Activated CD4-positive, alpha-beta T cell treated with anti-CD3 and anti-CD28 coated beads for 36 hours (primary cell): ENCODE results near the gene DCTN2. TPM values are rescaled to one million over a fixed set of nuclear protein-coding genes. Genes with fewer than 3 reads are reported as not detected.

ENCODE experiments used
- ATAC-seq: fragments of 200-7000 bp; cut with Tn5 transposase; one replicate; pipeline ENCODE4 v1.10.0; 2021; ENCODE audit warnings: mild to moderate bottlenecking, moderate library complexity
- CTCF ChIA-PET: fragments of 350-600 bp; sonication (Branson Sonifier 250); formaldehyde crosslinking; loops from one replicate; lab custom pipeline; 2021; ENCODE audit warnings: antibody characterized with exemption; lab: Charles Lee
- POLR2A ChIA-PET: fragments of 350-600 bp; sonication (Branson Sonifier 250); formaldehyde crosslinking; loops from one replicate; lab custom pipeline; 2021; ENCODE audit warnings: antibody characterized with exemption, inconsistent platforms; lab: Charles Lee
- DNase-seq: peaks from one replicate; pipeline ENCODE4 v3.0.0-alpha.2; 2020
- H3K27ac Mint-ChIP-seq: one replicate; pipeline ENCODE4 v1.8.0; 2021; ENCODE audit warnings: mixed read lengths
- H3K27me3 Mint-ChIP-seq: one replicate; pipeline ENCODE4 v1.8.0; 2021; ENCODE audit warnings: mixed read lengths
- H3K36me3 Mint-ChIP-seq: one replicate; pipeline ENCODE4 v1.8.0; 2021; ENCODE audit warnings: low read depth, mixed read lengths
- H3K4me1 Mint-ChIP-seq: one replicate; pipeline ENCODE4 v1.8.0; 2021; ENCODE audit warnings: mixed read lengths
- H3K4me3 Mint-ChIP-seq: one replicate; pipeline ENCODE4 v1.8.0; 2021; ENCODE audit warnings: mild to moderate bottlenecking, moderate library complexity, mixed read lengths
- H3K9me3 Mint-ChIP-seq: one replicate; pipeline ENCODE4 v1.8.0; 2021; ENCODE audit warnings: low read depth, mixed read lengths
- intact Hi-C, 2 experiments: fragments of 100-400 bp; cut with DNase I in 1 of 2; cut with micrococcal nuclease in 1 of 2; formaldehyde crosslinking; loops; one replicate each; pipeline versions ENCODE4 v1.14.2 to v1.15.1; 2022 to 2024; cut with DNase I, micrococcal nuclease
- total RNA-seq, 2 experiments: library from RNA; stranded (reverse); gene quantifications; one replicate each; pipeline ENCODE4 v1.2.3, GENCODE V29; 2021

DCTN2 gene
- total RNA-seq, 2 experiments from 2014 or later = 69.7 to 81.2 TPM

- CTCF ChIA-PET = interaction anchor here (0.5 to 5.6 kb wide), 15 partner anchors 9 to 1939 kb away, joined by 3 to 76 read pairs (median 4); partner anchors contain the start of genes ARHGEF25 and DCTN2
- Mint-ChIP-seq H3K27ac (no peak overlapping the region), H3K9me3 (no peaks in the 10 kb centered on the region), H3K4me3 (no peak overlapping the region), H3K36me3 (no peaks in the 10 kb centered on the region), H3K27me3 (peaks cover 5% of the 10 kb centered on the region), H3K4me1 (no peaks in the 10 kb centered on the region)
- ATAC-seq (no peak), DNase-seq (no peak)
- intact Hi-C loops = no loop called here
- POLR2A ChIA-PET = interaction anchor here (0.5 to 0.6 kb wide), 2 partner anchors 23 to 289 kb away, joined by 4 to 5 read pairs; no protein-coding TSS in a partner anchor
These were observed 38.2 kb upstream of the DCTN2 start for GRCh38 chr12:57585156-57585555.

DNA sequence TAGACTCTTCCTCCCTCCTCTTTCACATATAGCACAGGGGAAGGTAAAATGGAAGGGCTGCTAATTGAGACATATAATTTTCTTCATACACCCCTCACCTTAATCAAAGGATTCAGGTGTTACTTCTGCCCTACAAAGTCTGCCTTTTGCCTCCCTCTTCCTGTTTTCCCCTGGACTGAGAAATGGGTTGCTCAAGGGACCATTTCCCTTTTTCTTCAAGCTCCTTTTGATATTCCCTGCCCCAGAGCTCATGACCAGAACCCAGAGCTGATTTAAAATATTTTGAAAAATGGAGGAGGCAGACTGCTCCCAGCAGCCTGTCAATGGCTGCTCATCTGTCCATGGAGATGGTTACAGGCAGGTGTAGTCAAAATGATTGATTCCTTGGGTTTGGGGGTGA lies 37.7 kb upstream of the DCTN2 start:
- Mint-ChIP-seq H3K9me3 (no peaks in the 10 kb centered on the region), H3K27me3 (peaks cover 5% of the 10 kb centered on the region), H3K4me3 (no peak overlapping the region), H3K27ac (no peak overlapping the region), H3K4me1 (no peaks in the 10 kb centered on the region), H3K36me3 (no peaks in the 10 kb centered on the region)
- ChIA-PET POLR2A (no interaction called here), CTCF (interaction anchor here (0.5 to 5.6 kb wide), 18 partner anchors 8 to 1939 kb away, joined by 3 to 76 read pairs (median 6); partner anchors contain the start of genes ARHGEF25, DCTN2 and OS9)
- DNase-seq = no peak
- no peak for ATAC-seq
- intact Hi-C loops = no loop called here

DNA sequence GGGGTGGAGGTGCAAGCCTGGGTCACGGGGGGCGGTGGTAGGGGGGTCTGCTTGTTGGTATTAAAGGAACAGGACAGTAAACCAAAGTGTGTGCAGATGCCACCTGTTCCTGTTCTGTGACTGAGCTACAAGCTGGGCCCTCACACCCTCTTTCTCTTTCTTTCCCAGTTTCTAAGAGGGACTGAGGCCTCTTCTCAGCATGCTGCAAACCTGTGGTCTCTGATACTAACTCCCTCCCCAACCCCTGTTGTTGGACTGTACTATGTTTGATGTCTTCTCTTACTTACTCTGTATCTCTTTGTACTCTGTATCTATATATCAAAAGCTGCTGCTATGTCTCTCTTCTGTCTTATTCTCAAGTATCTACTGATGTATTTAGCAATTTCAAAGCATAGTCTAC lies 37.1 kb upstream of the DCTN2 start:
- H3K4me3 Mint-ChIP-seq = no peak overlapping the region
- CTCF ChIA-PET = interaction anchor here (0.5 to 5.6 kb wide), 26 partner anchors 9 to 300 kb away, joined by 3 to 76 read pairs (median 6); partner anchors contain the start of genes DCTN2 and OS9
- no peaks in the 10 kb centered on the region for H3K4me1 Mint-ChIP-seq
- H3K27me3 Mint-ChIP-seq = peaks cover 5% of the 10 kb centered on the region
- POLR2A ChIA-PET = no interaction called here
- H3K9me3 Mint-ChIP-seq = no peaks in the 10 kb centered on the region
- ATAC-seq (no peak), DNase-seq (no peak)
- H3K36me3 Mint-ChIP-seq = no peaks in the 10 kb centered on the region
- intact Hi-C loops = no loop called here
- H3K27ac Mint-ChIP-seq = no peak overlapping the region

DNA sequence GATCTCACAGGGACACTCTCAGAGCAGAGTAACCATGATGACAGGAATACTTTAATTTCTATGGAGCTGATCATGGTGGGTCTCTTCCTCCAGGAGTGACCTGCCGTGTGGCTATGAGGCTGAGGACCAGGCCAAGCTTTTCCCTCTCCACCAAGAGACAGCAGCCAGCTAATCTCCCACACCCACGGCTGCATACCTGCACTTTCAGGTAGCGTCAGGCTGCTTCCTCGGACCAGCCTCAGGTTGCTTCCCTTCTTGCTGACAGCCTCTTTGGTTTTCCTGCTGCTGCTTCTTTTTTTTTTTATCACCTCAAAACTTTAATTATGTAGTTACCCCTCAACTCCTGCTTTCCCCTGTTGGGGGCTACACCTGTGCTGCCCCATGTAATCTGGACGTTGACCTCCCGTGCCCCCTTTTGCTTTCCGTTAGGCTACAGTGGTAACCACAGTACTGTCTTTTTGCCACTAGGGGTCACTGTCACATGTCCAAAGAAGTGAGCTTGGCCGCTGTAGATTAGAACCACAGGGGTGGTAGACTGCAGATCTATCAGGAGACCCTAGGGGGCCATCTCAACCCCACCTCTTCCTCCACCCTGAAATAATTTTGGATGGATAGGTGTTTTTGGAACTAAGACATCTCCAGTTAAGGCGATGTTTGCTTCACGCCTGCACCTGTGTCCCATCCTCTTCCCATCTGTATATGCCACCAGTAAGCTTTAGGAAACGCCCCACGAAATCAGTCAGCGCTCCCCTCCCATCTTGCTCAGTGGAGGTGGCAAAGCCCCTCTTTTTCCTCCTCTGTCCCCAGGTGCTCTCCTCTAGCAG lies 36.2 kb upstream of the DCTN2 start:
- Mint-ChIP-seq H3K27ac (no peak overlapping the region), H3K4me1 (no peaks in the 10 kb centered on the region), H3K9me3 (no peaks in the 10 kb centered on the region), H3K4me3 (no peak overlapping the region), H3K27me3 (peaks cover 5% of the 10 kb centered on the region), H3K36me3 (no peaks in the 10 kb centered on the region)
- ATAC-seq = peak; percentile 100
- ChIA-PET POLR2A (interaction anchor here (0.8 to 1.0 kb wide), 3 partner anchors 38 to 110 kb away, joined by 3 to 6 read pairs (median 4); no protein-coding TSS in a partner anchor), CTCF (interaction anchor here (0.6 to 5.6 kb wide), 39 partner anchors 9 to 1560 kb away, joined by 3 to 76 read pairs (median 5); partner anchors contain the start of genes DCTN2 and OS9)
- peak; percentile 80 for DNase-seq
- intact Hi-C loops = loop anchor here (1.0 to 2.0 kb wide), 7 partner anchors 38 to 322 kb away; partner anchors contain the start of gene B4GALNT1 (in 1 of the 2)

DNA sequence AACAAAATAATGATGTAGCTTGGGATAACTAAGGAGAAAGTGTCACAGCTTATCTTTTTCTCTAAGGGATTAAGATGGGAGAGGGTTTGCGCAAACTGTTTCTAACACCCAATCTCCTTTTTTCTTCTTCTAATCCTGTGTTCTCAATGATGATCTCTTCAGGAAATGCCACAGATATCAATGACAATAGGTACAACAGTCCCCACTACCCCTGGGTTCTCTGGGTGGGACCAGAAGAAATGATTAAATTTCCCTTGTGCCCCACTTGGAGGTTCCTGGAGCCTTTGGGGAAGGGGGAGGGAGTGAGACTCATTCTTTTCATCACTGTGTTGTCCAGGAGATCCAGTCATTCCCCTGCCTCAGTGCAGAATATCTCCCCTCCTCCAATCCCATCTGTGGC lies 35.4 kb upstream of the DCTN2 start:
- Mint-ChIP-seq H3K4me1 (no peaks in the 10 kb centered on the region), H3K36me3 (no peaks in the 10 kb centered on the region), H3K27ac (no peak overlapping the region), H3K27me3 (peaks cover 5% of the 10 kb centered on the region), H3K9me3 (no peaks in the 10 kb centered on the region), H3K4me3 (no peak overlapping the region)
- ChIA-PET POLR2A (interaction anchor here (0.8 kb wide), 1 partner anchor 84 kb away, joined by 4 read pairs; no protein-coding TSS in a partner anchor), CTCF (interaction anchor here (0.6 to 5.6 kb wide), 22 partner anchors 10 to 551 kb away, joined by 3 to 76 read pairs (median 6); partner anchors contain the start of genes DCTN2 and OS9)
- DNase-seq (no peak), ATAC-seq (no peak)
- intact Hi-C loops = loop anchor here in 1 of 2 experiments (2.0 kb wide), 2 partner anchors 110 to 160 kb away; no protein-coding TSS in a partner anchor

- no peak overlapping the region for H3K4me3 Mint-ChIP-seq
- no peaks in the 10 kb centered on the region for H3K4me1 Mint-ChIP-seq
- ChIA-PET POLR2A (no interaction called here), CTCF (interaction anchor here (0.6 to 5.6 kb wide), 10 partner anchors 11 to 157 kb away, joined by 3 to 76 read pairs (median 4); no protein-coding TSS in a partner anchor)
- H3K27me3 Mint-ChIP-seq = peaks cover 5% of the 10 kb centered on the region
- intact Hi-C loops = loop anchor here in 1 of 2 experiments (2.0 kb wide), 2 partner anchors 111 to 161 kb away; no protein-coding TSS in a partner anchor
- DNase-seq (no peak), ATAC-seq (no peak)
- H3K27ac Mint-ChIP-seq = no peak overlapping the region
- no peaks in the 10 kb centered on the region for H3K9me3 Mint-ChIP-seq
- no peaks in the 10 kb centered on the region for H3K36me3 Mint-ChIP-seq
These were observed 34.8 kb upstream of the DCTN2 start for GRCh38 chr12:57581802-57582201.

GRCh38 chr12:57580466-57580795 lies 33.4 kb upstream of the DCTN2 start:
- H3K36me3 Mint-ChIP-seq = no peaks in the 10 kb centered on the region
- intact Hi-C loops = no loop called here
- no peaks in the 10 kb centered on the region for H3K4me1 Mint-ChIP-seq
- ChIA-PET CTCF (interaction anchor here (0.7 to 5.6 kb wide), 4 partner anchors 42 to 338 kb away, joined by 3 to 76 read pairs (median 4); no protein-coding TSS in a partner anchor), POLR2A (no interaction called here)
- H3K27me3 Mint-ChIP-seq = peaks cover 5% of the 10 kb centered on the region
- ATAC-seq (no peak), DNase-seq (no peak)
- no peak overlapping the region for H3K4me3 Mint-ChIP-seq
- H3K9me3 Mint-ChIP-seq = no peaks in the 10 kb centered on the region
- no peak overlapping the region for H3K27ac Mint-ChIP-seq

DNA sequence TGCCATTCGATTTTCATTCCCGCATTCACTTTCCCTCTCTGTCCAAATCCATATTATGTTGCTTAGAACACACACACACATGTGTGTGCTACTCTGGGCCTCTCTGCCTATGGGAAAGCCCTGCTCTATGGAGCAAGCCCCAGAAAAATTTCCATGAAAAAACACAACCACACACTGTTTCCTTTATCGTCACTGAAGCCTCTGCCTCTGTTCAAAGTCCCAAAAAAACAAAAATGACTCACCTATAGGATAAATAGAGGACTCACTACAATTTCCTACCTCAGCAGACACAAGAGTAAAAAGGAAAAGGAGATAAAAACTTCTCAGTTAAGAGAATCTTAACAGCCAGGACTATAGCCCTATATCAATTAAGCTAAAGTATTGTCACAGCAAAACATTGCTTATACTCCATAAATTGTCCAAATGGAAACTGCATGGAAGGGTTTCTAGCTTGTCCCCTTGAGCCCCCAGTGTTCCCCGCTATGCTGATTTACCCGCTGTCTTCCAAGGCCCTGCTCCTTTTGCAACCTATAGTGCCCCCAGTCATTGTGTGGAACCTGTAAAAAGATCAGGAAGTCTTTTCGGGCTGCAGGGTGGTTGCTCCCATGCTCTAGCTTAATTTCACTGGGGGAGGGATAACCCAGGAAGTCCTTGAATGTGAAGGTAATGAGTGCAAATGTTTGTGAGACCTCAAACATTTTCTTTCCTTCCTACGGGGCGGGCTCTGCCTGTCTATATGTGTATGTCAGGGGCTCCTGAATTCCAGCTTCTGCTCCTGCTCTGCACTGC lies 32.9 kb upstream of the DCTN2 start:
- Mint-ChIP-seq H3K27me3 (peaks cover 5% of the 10 kb centered on the region), H3K36me3 (no peaks in the 10 kb centered on the region), H3K4me3 (no peak overlapping the region), H3K9me3 (no peaks in the 10 kb centered on the region), H3K27ac (no peak overlapping the region), H3K4me1 (no peaks in the 10 kb centered on the region)
- POLR2A ChIA-PET = no interaction called here
- ATAC-seq = no peak
- intact Hi-C loops = no loop called here
- CTCF ChIA-PET = interaction anchor here (0.7 to 1.4 kb wide), 4 partner anchors 14 to 337 kb away, joined by 3 to 4 read pairs (median 3); no protein-coding TSS in a partner anchor
- no peak for DNase-seq

DNA sequence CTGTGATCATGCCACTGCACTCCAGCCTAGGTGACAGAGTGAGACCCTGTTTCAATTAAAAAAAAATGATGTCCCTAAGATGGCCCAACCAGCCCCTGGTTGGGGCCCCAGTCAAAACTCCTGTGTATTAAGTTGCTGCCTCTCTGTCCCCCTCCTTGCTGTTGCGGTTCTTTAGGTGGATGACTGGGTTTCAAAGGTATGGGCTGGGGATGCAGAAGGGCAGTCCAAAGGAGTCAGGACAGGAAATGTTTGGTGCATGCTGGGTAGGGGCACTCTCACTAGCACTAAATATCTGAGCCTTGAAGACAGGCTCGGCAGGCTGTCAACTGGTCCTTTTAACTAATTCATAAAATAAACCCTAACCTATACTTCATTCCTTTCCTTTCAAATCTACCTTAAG lies 32.0 kb upstream of the DCTN2 start:
- no peak overlapping the region for H3K4me3 Mint-ChIP-seq
- peaks cover 5% of the 10 kb centered on the region for H3K27me3 Mint-ChIP-seq
- intact Hi-C loops = no loop called here
- no peaks in the 10 kb centered on the region for H3K36me3 Mint-ChIP-seq
- H3K4me1 Mint-ChIP-seq = no peaks in the 10 kb centered on the region
- ChIA-PET CTCF (interaction anchor here (1.4 kb wide), 1 partner anchor 15 kb away, joined by 3 read pairs; no protein-coding TSS in a partner anchor), POLR2A (interaction anchor here (0.7 kb wide), 1 partner anchor 40 kb away, joined by 3 read pairs; no protein-coding TSS in a partner anchor)
- no peaks in the 10 kb centered on the region for H3K9me3 Mint-ChIP-seq
- ATAC-seq (no peak), DNase-seq (no peak)
- no peak overlapping the region for H3K27ac Mint-ChIP-seq

DNA sequence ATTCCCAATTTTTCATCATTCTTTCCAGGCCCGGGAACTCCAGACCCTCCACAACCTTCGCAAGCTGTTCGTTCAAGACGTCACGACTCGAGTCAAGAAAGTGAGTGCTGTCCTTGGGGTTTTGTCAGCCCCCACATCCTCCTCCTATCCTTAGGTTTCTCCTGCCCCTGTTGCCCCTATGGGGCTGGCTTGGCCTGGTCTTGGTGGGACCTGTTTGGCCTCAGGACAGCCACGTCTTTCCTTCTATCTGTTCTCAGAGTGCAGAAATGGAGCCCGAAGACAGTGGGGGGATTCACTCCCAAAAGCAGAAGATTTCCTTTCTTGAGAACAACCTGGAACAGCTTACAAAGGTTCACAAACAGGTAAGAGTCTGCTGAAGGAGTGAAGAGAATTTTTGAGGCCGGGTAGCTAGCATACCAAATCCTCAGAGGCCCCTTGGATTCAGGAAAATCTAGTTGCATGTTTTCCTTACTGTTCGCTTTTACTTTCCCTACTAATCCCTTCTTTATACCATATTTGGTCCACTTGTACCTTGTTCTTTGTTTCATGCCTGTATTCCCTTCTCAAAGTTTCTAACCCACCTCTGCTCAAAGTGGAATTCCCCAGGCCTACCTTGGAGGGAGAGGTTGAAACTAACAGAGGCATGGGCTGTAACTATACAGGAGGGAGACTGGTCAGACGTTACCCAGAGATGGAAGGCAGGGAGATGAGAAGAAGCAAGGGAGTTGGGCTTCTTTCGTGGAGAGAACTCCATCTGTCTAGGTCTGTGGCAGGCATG lies 31.2 kb upstream of the DCTN2 start:
- ATAC-seq (no peak), DNase-seq (no peak)
- ChIA-PET CTCF (no interaction called here), POLR2A (no interaction called here)
- Mint-ChIP-seq H3K4me3 (no peak overlapping the region), H3K27me3 (peaks cover 2% of the 10 kb centered on the region), H3K36me3 (no peaks in the 10 kb centered on the region), H3K9me3 (no peaks in the 10 kb centered on the region), H3K27ac (no peak overlapping the region), H3K4me1 (no peaks in the 10 kb centered on the region)
- intact Hi-C loops = no loop called here
